Measurements from ENCODE around the gene TADA3.

GRCh38 chr3:9757427-9757826 is 34.8 kb downstream of the TADA3 start:
- TF ChIP-seq CTCF (IDR thresholded peaks at IDR 0.05; ENCODE audit: insufficient read depth, low read depth, low read length) (no peak), EZH2 (IDR thresholded peaks at IDR 0.05; ENCODE audit: insufficient read depth, low read length) (no peak)
